GM18505 (cell line): ENCODE results near the gene SEMA6D.

ENCODE experiments used
- ATAC-seq: cut with Tn5 transposase; IDR thresholded peaks from one replicate; pipeline ENCODE4 v1.9.1; 2021; ENCODE audit not compliant: unreplicated experiment
- POLR2A ChIP-seq: IDR thresholded peaks from 4 replicates; pipeline ENCODE4 v1.6.1; 2011; ENCODE audit warnings: borderline replicate concordance; ENCODE audit not compliant: insufficient read depth, insufficient read length; ENCODE audit errors: extremely low read depth

Gene SEMA6D

DNA sequence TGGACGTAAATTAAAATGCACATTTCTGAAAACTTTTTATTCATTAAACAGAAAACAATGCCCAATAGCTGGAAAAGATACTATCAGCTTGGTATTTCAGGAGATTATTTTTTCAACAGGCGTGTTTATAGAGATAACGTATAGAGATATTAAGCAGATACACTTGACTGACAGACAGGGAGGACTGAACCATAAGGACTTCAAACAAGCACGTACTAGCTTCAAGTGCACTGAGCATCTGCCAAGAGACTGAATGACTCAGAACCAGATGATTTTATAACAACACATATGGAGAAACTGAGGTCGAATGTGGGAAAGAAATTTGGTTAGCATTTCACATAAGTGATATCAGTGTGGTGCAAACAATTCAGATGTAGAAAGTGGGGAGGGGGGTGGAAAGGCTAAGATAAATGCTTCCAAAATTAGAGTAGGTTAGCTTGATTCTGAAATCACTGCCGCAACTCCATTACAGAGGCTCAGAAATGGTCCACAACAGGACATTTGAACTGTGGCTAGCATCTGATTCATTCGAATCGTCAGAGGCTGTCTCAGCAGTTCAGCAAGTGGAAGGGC, 103.5 kb downstream of the SEMA6D start:
- no peak for TF ChIP-seq POLR2A
- no peak for ATAC-seq

DNA sequence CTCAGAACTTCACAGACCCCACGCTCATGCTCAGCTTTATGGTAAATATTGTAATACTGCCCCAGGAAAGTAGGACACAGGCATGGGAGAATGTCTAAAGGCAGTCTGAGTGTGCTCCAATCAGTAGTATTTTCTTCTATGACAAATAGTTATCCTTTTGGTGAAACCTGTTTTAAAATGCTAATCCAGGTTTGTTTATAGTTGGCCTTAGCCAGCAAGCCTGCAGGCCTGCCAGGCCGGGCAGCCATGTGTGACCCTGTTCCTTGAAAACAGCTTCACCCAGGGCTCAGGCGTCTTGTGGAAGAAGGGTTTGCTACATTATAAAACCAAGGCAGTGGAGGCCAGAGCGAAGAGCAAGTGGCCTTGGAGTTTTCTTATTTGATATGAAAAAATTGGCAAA, 104.7 kb downstream of the SEMA6D start:
- TF ChIP-seq POLR2A = no peak
- no peak for ATAC-seq
